Measurements from ENCODE around the gene CD40LG. TPM values are rescaled to one million over a fixed set of nuclear protein-coding genes. Genes with fewer than 3 reads are reported as not detected.

The CD40LG gene
- polyA plus RNA-seq, 12 donors, result 0.07 to 1.0 (median 0.13) TPM; not detected in 7

DNA sequence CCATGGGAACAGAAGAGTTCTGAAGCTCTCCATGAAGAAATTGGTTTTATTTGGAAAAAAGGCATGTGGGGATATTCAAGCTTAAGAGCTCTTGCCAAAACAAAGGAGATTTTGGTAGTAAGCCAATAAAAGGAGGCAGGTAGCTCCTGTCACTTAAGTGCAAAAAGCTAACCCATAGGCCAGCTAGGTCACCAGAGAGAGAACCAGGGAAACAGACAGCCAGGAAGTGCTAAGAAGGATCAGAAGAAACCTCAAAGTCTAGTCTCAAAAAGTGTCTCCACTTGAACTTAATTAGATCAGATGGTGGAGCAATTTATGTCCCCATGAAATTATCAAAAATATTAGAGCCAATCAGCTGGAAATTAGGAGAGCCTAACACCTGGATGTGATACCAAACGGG lies 49.2 kb downstream of the CD40LG start:
- no peak for DNase-seq

DNA sequence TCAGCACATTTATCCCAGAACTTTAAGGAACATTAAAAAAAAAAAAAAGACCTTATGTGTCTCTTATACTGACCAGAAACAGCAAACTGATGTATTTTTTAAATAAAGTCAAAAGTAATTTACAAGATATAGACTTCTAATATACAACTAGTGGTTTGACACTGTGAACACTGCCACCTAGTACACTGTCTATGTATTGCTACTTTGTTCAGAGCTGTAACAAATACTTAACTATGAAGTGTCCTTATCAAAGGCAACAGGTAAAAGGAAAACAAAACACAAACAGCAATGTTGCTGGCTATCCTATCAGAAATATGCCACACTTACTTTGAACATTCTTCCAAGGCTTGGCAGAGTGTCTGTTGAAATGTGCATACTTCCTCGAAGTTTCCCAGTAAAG lies 60.4 kb downstream of the CD40LG start:
- DNase-seq, result no peak

Other genes with a start within 250 kb of the CD40LG start
- under 1 TPM in 1 of 12 donors, not detected in 11; 0.06 TPM for gene BRS3, start 160.2 kb upstream of the CD40LG start, polyA plus RNA-seq (ENCODE audit: insufficient read length in 12 of 12)
- 100 to 1,000 TPM in 5 of 12 donors, 10 to 100 TPM in 6, not detected in 1; 73.4 to 116 (median 99.3) TPM for gene HTATSF1, start 150.6 kb upstream of the CD40LG start, polyA plus RNA-seq (ENCODE audit: insufficient read length in 12 of 12)
- gene VGLL1, start 115.9 kb upstream of the CD40LG start, polyA plus RNA-seq (ENCODE audit: insufficient read length in 12 of 12), result 10 to 100 TPM in 1 of 12 donors, 1 to 10 TPM in 3, under 1 TPM in 3, not detected in 5; 0.15 to 13.2 (median 1.1) TPM
- 10 to 100 TPM in 11 of 12 donors, not detected in 1; 35.4 to 67.4 (median 52.7) TPM for gene ARHGEF6, start 132.8 kb downstream of the CD40LG start, polyA plus RNA-seq (ENCODE audit: insufficient read length in 12 of 12)
- gene RBMX, start 232.6 kb downstream of the CD40LG start, polyA plus RNA-seq (ENCODE audit: insufficient read length in 12 of 12), result 100 to 1,000 TPM in 11 of 12 donors, not detected in 1; 187 to 309 (median 242) TPM

Measured in muscle of arm (tissue), 12 donors.